Measurements from ENCODE around the gene JPH4.

DNA sequence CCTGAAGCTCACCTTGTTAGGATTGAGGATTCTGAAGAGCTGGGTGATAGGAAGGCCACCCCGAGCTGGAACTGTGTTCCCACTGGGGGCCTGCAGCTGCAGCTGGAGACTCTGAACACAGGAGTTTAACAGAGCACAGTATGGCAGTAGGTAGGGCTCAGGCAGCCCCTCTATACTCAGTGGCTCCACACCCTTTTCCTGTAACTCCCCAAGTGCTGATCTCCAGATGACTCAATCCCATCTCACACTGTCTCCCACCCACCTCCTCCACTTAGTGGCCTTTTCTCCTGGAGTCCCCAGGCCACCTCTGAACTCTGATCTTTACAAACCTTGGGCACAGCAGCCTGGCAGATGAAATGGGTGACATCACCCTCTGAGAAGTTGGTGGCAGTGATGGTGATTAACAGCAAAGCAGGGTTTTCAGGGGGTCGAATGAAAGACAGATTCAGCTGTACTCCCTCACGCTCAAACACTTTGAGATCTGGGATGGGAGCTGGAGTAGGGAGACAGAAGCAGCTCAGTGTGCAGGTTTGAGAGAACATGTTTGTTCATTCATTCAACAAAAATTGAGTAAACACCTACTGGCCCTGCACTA lies 18.6 kb downstream of the JPH4 start:
- no peak for TF ChIP-seq EZH2 (IDR thresholded peaks at IDR 0.05; ENCODE audit: borderline replicate concordance, insufficient read depth, low read depth, low read length, poor library complexity, severe bottlenecking)
- TF ChIP-seq, protein P1, sequence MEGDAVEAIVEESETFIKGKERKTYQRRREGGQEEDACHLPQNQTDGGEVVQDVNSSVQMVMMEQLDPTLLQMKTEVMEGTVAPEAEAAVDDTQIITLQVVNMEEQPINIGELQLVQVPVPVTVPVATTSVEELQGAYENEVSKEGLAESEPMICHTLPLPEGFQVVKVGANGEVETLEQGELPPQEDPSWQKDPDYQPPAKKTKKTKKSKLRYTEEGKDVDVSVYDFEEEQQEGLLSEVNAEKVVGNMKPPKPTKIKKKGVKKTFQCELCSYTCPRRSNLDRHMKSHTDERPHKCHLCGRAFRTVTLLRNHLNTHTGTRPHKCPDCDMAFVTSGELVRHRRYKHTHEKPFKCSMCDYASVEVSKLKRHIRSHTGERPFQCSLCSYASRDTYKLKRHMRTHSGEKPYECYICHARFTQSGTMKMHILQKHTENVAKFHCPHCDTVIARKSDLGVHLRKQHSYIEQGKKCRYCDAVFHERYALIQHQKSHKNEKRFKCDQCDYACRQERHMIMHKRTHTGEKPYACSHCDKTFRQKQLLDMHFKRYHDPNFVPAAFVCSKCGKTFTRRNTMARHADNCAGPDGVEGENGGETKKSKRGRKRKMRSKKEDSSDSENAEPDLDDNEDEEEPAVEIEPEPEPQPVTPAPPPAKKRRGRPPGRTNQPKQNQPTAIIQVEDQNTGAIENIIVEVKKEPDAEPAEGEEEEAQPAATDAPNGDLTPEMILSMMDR (IDR thresholded peaks at IDR 0.05) = no peak
